ENCODE results near the gene CACNA1A.

DNA sequence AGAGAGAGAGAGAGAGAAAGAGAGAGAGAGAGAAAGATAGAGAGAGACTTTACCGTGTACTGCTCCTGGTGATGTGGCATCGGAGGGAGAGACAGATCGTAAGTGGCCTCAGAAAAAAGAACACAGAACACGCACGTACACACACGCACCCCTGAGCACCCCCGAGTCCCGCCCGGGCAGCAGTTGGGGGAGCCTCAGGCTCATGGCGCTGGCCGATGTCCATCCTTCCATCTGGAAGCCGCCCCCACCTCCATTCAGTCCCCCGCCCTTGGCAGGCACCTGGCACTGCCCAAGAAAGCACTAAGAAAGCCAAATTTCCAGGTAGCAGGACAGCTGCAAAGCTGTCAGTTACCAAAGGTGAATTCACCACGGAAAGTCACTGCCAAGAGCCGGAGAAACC lies 239.1 kb downstream of the CACNA1A start:
- no peak for TF ChIP-seq EZH2 (IDR thresholded peaks at IDR 0.05; ENCODE audit: borderline replicate concordance)
- TF ChIP-seq, protein P1, sequence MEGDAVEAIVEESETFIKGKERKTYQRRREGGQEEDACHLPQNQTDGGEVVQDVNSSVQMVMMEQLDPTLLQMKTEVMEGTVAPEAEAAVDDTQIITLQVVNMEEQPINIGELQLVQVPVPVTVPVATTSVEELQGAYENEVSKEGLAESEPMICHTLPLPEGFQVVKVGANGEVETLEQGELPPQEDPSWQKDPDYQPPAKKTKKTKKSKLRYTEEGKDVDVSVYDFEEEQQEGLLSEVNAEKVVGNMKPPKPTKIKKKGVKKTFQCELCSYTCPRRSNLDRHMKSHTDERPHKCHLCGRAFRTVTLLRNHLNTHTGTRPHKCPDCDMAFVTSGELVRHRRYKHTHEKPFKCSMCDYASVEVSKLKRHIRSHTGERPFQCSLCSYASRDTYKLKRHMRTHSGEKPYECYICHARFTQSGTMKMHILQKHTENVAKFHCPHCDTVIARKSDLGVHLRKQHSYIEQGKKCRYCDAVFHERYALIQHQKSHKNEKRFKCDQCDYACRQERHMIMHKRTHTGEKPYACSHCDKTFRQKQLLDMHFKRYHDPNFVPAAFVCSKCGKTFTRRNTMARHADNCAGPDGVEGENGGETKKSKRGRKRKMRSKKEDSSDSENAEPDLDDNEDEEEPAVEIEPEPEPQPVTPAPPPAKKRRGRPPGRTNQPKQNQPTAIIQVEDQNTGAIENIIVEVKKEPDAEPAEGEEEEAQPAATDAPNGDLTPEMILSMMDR (IDR thresholded peaks at IDR 0.05; ENCODE audit: poor library complexity) = no peak
